ENCODE results near the gene MRPL3.
"Not testable (repeated sequence)": the region's sequence is repeated elsewhere in the genome, so short reads cannot be mapped to it uniquely, and the experiment has no call there.

The MRPL3 gene

GRCh38 chr3:131491775-131492174 lies 11.0 kb downstream of the MRPL3 start:
- no peak for DNase-seq

GRCh38 chr3:131491084-131491483 lies 11.7 kb downstream of the MRPL3 start:
- DNase-seq, result no peak

GRCh38 chr3:131486545-131486944 lies 16.2 kb downstream of the MRPL3 start:
- DNase-seq, result not testable (repeated sequence)

- DNase-seq, result no peak
These were observed 17.7 kb downstream of the MRPL3 start for GRCh38 chr3:131485119-131485518.

GRCh38 chr3:131484496-131485111 lies 18.2 kb downstream of the MRPL3 start:
- DNase-seq, result no peak

GRCh38 chr3:131480116-131480515 lies 22.7 kb downstream of the MRPL3 start:
- DNase-seq, result no peak

GRCh38 chr3:131477813-131478212 lies 25.0 kb downstream of the MRPL3 start:
- no peak for DNase-seq

GRCh38 chr3:131474115-131474514 lies 28.7 kb downstream of the MRPL3 start:
- DNase-seq, result no peak

- no peak for DNase-seq
These were observed 32.4 kb downstream of the MRPL3 start for GRCh38 chr3:131470377-131470776.

GRCh38 chr3:131458653-131459052 lies 44.1 kb downstream of the MRPL3 start:
- no peak for DNase-seq

GRCh38 chr3:131457220-131457619 lies 45.6 kb downstream of the MRPL3 start:
- DNase-seq, result no peak

GRCh38 chr3:131454501-131454900 lies 48.3 kb downstream of the MRPL3 start:
- no peak for DNase-seq

GRCh38 chr3:131453533-131453932 lies 49.2 kb downstream of the MRPL3 start:
- DNase-seq, result no peak

GRCh38 chr3:131447349-131447748 lies 55.4 kb downstream of the MRPL3 start:
- DNase-seq, result no peak

- DNase-seq, result no peak
These were observed 58.6 kb downstream of the MRPL3 start for GRCh38 chr3:131444180-131444579.

GRCh38 chr3:131439084-131439483 lies 63.7 kb downstream of the MRPL3 start:
- DNase-seq, result no peak

GRCh38 chr3:131435000-131435399 lies 67.8 kb downstream of the MRPL3 start:
- DNase-seq, result no peak

GRCh38 chr3:131432441-131432840 lies 70.3 kb downstream of the MRPL3 start:
- no peak for DNase-seq

GRCh38 chr3:131431754-131432153 lies 71.0 kb downstream of the MRPL3 start:
- DNase-seq, result no peak

GRCh38 chr3:131427226-131427625 lies 75.5 kb downstream of the MRPL3 start:
- DNase-seq, result peak; percentile 20

- no peak for DNase-seq
These were observed 80.7 kb downstream of the MRPL3 start for GRCh38 chr3:131421957-131422498.

- no peak for DNase-seq
These were observed 81.5 kb downstream of the MRPL3 start for GRCh38 chr3:131421301-131421700.

GRCh38 chr3:131417751-131418150 lies 85.0 kb downstream of the MRPL3 start:
- DNase-seq, result no peak
